Measurements from ENCODE around the gene EOMES.
A peak's percentile ranks its signal among the peaks of the same experiment; 100 is the strongest.
"Not testable (repeated sequence)": the region's sequence is repeated elsewhere in the genome, so short reads cannot be mapped to it uniquely, and the experiment has no call there.

The EOMES gene

GRCh38 chr3:27721717-27722564, at the start of gene EOMES:
Gene EOMES (minus strand): TSS chr3:27722323. CDS start chr3:27722294, 29 bp downstream.
- Mint-ChIP-seq H3K4me3 (peak within 1 kb of the TSS; percentile 78 to 81 (median 79)), H3K27ac (no peak within 1 kb of the TSS), H3K27me3 (ENCODE audit: low read depth) (peaks cover 99% of the 10 kb centered on the region), H3K9me3 (peaks cover 6% of the 10 kb centered on the region), H3K4me1 (peaks cover 25% of the 10 kb centered on the region), H3K36me3 (ENCODE audit: low read depth) (no peaks in the 10 kb centered on the region)
- peak in 2 of 3 experiments; percentile 22 to 27 for TF ChIP-seq CTCF (IDR thresholded peaks at IDR 0.05; ENCODE audit: unreplicated experiment in 3 of 3)

GRCh38 chr3:27770384-27770783, 48.3 kb upstream of the EOMES start:
- not testable (repeated sequence) for H3K27me3 Mint-ChIP-seq (ENCODE audit: low read depth); H3K36me3 Mint-ChIP-seq (ENCODE audit: low read depth); H3K9me3 Mint-ChIP-seq; H3K4me1 Mint-ChIP-seq; H3K4me3 Mint-ChIP-seq; H3K27ac Mint-ChIP-seq

GRCh38 chr3:27767000-27767399, 44.9 kb upstream of the EOMES start:
- Mint-ChIP-seq H3K9me3 (no peaks in the 10 kb centered on the region), H3K36me3 (ENCODE audit: low read depth) (no peaks in the 10 kb centered on the region), H3K4me3 (no peak overlapping the region), H3K4me1 (no peaks in the 10 kb centered on the region), H3K27me3 (ENCODE audit: low read depth) (peaks cover 9% of the 10 kb centered on the region), H3K27ac (no peak overlapping the region)
- no peak for TF ChIP-seq CTCF (IDR thresholded peaks at IDR 0.05; ENCODE audit: unreplicated experiment in 3 of 3)

- no peaks in the 10 kb centered on the region for H3K4me1 Mint-ChIP-seq
- H3K27me3 Mint-ChIP-seq (ENCODE audit: low read depth): peaks cover 4% of the 10 kb centered on the region
- no peak overlapping the region for H3K27ac Mint-ChIP-seq
- no peaks in the 10 kb centered on the region for H3K9me3 Mint-ChIP-seq
- H3K36me3 Mint-ChIP-seq (ENCODE audit: low read depth): no peaks in the 10 kb centered on the region
- H3K4me3 Mint-ChIP-seq: no peak overlapping the region
- TF ChIP-seq CTCF (IDR thresholded peaks at IDR 0.05; ENCODE audit: unreplicated experiment in 3 of 3): no peak
Observed at GRCh38 chr3:27758083-27758482, 36.0 kb upstream of the EOMES start.

- Mint-ChIP-seq H3K4me1 (no peaks in the 10 kb centered on the region), H3K27ac (no peak overlapping the region), H3K9me3 (peaks cover under 1% of the 10 kb centered on the region), H3K4me3 (no peak overlapping the region), H3K27me3 (ENCODE audit: low read depth) (peaks cover 4% of the 10 kb centered on the region), H3K36me3 (ENCODE audit: low read depth) (no peaks in the 10 kb centered on the region)
- TF ChIP-seq CTCF (IDR thresholded peaks at IDR 0.05; ENCODE audit: unreplicated experiment in 3 of 3): no peak
Observed at GRCh38 chr3:27756877-27757276, 34.8 kb upstream of the EOMES start.

- Mint-ChIP-seq H3K27ac (no peak overlapping the region), H3K4me1 (no peaks in the 10 kb centered on the region), H3K4me3 (no peak overlapping the region), H3K9me3 (peaks cover 5% of the 10 kb centered on the region), H3K36me3 (ENCODE audit: low read depth) (no peaks in the 10 kb centered on the region), H3K27me3 (ENCODE audit: low read depth) (peaks cover 5% of the 10 kb centered on the region)
- TF ChIP-seq CTCF (IDR thresholded peaks at IDR 0.05; ENCODE audit: unreplicated experiment in 3 of 3): no peak
Observed at GRCh38 chr3:27752926-27753325, 30.8 kb upstream of the EOMES start.
